C1 segment of cervical spinal cord (tissue), 14 donors: Measurements from ENCODE around the gene FOXA3.

Experiments
- DNase-seq, 14 donors: peaks; one replicate each; lab custom pipeline; 2025; lab: John Stamatoyannopoulos, UW

The FOXA3 gene

GRCh38 chr19:45917421-45918091, 53.4 kb downstream of the FOXA3 start:
- DNase-seq, result no peak

GRCh38 chr19:45918721-45919120, 54.6 kb downstream of the FOXA3 start:
- DNase-seq, result no peak

GRCh38 chr19:45919678-45920077, 55.6 kb downstream of the FOXA3 start:
- peak in 10 of 14 donors; percentile 6 to 67 (median 22) for DNase-seq

GRCh38 chr19:45920458-45920857, 56.3 kb downstream of the FOXA3 start:
- DNase-seq, result peak in 1 of 14 donors; percentile 24

GRCh38 chr19:45922281-45922680, 58.2 kb downstream of the FOXA3 start:
- no peak for DNase-seq
